ENCODE results near the gene ERI3.

Gene ERI3, protein sequence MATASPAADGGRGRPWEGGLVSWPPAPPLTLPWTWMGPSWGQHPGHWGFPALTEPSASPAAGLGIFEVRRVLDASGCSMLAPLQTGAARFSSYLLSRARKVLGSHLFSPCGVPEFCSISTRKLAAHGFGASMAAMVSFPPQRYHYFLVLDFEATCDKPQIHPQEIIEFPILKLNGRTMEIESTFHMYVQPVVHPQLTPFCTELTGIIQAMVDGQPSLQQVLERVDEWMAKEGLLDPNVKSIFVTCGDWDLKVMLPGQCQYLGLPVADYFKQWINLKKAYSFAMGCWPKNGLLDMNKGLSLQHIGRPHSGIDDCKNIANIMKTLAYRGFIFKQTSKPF

DNA sequence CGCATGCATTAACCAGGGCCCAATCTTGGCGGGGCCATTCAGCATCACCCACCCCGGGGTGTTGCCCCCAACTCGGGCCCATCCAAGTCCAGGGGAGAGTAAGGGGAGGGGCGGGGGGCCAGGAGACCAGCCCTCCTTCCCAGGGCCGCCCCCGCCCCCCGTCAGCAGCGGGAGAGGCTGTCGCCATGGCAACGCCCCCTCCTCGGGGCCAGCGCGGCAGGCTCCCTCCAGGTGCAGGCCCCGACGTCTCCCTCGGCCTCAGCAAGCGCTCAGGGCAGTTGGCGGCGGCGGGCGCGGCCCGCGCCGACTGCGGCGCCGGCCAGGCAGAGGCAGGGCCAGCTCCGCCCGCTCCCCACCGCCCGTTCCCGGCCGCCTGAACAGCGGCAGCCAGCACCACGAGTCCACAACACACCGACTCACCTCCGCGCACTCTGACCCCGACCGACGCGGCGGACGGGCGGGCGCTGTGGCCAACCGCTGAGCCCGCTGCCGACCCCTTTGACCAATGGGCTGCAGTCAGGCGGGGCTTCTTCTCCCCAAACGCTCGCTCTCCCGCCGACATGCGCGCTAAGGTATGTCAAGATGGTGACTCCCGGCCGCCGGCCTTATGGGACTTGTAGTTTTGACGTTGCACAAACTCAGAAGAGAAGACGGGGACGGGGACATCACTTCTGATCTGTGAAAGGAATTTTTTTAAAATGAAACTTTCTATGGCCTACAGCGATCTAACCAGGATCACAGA, at the start of gene ERI3:
Gene ERI3 (minus strand): TSS at position 418 of the 742 bp plus-strand sequence. CDS start 231 bp downstream, at position 187.
- peak; percentile 97 for DNase-seq

DNA sequence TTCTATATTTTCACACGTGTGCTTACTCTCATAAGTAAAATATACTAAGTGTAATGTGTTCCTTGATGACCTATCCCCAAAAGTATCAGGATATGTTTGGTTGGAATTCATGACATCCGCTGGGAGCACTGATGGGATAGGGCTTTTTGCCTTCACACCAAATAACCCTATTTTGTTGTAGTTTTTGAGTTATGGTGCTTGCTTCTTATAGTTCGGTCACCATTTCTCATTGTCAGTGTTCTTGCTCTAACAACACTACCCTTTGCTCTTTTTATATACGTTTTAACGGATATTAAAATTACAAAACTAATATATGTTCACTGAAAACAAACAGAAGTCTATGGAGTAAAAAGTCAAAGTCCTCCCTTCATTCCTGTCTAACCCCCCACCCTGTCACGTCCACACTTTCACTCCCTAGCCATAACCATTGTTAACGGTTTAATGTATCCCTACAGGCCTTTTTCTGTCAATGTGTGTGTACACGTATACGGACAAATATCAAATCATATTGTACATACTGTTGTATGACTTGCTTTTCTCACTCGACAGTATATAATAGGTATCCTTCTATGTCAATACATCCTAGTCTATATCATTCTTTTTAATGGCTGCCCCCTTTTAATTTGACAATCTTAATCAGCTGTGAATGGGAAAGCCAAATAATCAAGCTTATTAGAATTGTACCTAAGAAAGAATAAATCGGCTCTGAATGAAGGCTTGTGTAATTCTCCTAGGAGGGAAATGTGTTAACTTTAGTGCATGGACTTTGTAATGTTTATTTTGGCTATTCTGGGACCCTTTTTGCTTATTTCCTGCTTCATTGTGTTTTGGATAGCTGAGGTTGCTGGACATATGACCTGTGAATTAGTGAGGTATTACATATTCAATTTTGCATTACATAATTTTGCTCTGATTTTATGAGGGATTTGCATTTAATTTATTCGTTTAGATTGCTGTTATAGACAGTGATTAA, 46.5 kb upstream of the ERI3 start:
- DNase-seq = no peak

DNA sequence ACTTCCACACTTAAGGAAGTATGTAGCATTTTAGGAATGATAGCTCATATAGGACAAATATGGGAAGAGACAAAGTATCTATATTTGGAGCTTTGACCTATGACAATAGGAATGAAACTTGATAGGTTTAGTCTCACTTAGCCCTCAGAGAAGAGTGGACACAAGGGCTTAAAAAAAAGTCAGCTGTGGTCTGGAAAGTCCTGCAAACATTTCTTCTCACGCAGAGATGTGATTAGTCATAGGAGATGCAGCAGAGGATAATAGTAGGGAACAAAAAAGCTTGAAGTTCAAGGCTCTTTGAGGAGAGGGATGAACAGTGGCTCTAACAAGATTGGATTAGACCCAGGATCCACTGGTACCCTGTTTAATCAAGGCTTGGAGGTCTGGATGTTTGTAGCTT, 35.2 kb upstream of the ERI3 start:
- DNase-seq = no peak

DNA sequence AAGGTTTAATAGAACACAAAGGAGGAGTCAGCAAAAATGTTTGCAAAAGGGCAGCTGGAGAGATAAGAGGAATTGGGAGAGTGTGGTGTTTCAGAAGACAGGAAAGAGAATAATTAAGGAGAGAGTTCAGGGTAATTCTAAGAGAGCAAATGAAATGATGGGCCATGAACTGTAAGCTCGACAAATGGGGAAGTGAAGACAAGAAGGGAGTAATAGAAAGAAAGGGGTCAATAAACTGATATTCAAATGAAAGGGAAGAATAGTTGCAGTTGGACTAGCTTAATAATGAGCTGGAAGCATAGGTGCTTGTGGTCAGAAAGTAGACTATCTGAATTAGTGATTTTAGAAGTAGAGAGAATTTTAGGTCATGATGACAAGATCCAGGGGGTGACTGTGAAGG, 34.4 kb upstream of the ERI3 start:
- DNase-seq = no peak

DNA sequence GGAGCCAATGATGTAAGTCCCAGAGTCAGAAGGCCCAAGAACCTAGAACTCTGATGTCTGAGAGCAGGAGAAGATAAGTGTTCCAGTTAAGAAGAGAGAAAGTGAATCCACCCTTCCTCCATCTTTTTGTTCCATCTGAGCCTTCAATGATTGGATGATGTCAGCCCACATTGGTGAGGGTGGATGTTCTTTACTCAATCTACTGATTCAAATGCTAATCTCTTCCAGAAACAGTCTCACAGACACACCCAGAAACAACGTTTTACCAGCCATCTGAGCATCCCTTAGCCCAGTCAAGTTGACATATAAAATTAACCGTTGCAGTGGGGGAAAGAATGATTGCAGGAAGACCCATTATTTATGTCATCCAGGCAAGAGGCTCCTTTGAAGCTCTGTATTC, 33.5 kb upstream of the ERI3 start:
- no peak for DNase-seq

DNA sequence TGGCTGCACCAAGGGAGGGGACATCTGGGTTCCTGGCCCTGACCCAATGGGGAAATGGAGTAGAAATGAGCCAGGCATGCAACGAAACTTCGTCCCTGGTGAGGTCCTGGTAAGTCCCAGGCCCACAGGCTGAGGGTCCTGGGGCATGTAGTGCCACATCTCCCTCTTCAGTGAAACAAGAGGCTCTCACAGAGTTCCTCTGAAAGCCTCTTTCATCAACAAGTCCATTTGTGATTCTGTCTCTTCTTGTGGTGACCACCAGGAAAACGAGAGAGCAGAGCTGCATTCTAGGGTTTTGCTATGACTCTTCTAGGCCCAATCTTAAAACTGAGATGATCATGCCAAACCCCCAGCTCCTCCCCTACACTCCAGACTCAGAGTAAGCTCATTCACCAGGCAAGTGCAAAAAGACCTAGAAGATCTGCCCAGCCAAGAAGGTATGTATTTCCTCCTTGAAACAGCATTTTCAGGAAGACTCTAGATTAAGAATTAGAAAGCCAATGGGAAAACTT, 25.7 kb upstream of the ERI3 start:
- DNase-seq = no peak

DNA sequence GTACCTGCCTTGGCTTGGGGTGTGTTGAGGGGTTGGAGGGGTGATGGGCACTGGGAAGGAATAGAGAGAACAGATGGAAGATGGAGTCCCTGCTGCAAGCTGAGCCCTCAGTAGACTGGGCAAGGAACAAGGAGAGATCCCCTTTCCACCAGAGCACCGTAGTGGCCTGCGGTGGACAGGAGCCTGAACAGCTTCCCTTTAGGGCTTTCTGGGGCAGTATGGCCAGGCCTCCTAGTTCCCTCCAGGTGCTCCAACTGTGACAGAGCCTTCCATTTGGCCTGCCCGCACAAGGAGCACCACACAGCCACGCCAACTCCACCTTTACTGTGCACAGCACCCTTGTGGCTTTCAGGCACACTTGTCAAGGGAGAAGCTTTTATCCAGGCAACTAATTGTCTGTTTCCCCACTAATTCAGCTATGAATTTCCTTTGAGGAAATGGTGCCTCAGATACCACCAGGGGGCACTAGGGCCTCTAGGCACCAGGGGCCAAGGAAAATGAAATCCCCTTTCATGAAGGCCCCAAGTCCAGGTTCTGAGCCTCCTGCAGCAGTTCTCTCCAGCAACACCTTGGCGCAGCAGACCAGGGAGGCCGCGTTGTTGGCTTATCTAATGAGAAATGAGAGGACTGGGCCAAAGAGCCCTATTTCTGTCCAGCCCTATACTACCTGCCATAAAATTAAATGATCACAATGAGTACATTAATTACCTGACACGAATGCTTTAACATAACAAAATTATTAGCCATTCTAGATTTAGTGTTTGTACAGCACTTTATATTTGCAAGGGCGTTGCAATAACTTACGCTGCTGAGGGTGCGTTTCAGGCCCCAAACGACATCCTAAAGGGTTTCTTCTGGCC, 23.1 kb upstream of the ERI3 start:
- peak; percentile 39 to 47 for DNase-seq

DNA sequence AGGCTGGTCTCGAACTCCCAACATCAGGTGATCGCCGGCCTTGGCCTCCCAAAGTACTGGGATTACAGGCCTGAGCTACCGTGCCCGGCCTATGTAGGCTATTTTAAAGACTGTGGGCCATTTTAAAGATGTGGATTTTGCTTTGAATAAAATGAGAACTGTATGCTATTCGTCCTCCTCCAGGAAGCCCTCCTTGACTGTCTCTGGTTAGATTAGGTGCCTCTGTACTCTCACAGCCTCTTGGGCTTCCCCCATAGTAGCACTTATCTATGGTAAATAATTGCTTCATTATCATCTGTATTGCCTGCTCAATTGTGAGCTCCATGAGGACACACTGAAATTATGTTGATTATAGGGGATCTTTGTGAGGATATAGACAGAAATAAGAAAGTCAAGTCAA, 20.5 kb upstream of the ERI3 start:
- no peak for DNase-seq

DNA sequence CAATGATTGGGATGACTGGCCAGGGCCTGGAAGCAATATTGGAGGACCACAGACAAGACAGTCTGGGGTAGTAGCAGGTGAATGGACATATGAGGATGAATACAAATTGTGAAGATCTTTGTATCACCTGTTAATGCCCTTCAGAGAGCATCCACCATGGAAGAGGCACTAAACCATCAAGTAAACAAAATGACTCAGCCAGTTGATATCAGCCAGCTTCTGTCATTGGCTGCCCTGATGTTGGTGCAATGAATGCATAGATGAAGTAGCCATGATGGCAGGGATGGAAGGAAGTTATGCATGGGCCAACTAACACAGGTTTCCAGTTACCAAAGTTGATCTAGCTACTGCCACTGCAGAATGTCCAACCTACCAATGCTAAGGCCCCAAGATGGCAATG, 16.1 kb upstream of the ERI3 start:
- DNase-seq = no peak

DNA sequence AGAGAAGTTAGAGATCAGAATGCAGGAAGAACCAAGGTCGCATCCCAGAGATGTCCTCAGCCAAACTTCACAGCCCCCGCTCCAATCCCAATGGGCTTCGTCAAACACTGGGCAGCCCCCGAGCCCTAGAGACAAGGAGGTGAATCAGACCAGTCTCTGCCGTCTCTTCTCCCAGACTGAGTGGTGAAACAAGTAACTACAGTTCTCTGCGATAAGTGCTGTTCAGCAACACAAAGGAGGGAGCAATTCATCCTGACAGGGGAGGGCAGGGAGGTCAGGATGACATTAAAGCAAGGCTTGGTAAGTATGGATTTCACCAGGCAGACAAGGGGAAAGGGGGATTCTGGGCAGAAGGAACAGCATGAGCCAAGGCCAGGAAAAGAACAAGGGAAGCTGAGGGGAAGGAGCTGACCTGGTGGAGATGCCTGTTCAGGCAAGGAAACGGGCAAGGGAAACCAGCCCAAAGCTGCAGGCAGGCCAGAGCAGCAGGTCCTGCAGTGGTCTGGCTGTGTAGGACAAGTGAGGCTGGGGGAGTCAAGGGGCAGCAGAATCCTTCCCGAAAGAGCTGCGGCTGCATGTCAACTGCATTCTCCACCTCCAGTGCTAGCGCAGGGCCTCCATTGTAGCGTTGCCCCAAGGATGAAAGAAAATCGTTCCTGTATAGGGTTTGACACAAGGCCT, 13.6 kb upstream of the ERI3 start:
- no peak for DNase-seq

DNA sequence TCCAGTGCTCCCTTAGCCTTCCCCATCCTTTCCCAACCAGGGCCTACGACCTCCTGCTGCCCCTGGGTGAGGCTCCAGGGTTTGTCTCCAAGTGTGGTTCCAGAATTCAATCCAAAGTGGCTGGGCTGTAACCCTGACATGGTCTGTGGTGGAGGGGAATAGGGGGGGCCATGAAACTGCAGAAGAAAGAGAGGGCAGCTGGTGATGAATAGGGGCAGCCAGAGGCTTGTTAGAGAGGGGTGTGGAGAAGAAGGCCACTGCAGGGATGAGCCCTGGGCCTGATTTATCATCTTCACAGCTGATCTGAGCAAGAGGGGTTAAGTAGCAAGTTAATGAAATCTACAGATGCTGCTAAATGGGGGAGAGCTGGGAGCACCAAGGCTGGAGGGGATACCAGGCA, 12.9 kb upstream of the ERI3 start:
- no peak for DNase-seq

DNA sequence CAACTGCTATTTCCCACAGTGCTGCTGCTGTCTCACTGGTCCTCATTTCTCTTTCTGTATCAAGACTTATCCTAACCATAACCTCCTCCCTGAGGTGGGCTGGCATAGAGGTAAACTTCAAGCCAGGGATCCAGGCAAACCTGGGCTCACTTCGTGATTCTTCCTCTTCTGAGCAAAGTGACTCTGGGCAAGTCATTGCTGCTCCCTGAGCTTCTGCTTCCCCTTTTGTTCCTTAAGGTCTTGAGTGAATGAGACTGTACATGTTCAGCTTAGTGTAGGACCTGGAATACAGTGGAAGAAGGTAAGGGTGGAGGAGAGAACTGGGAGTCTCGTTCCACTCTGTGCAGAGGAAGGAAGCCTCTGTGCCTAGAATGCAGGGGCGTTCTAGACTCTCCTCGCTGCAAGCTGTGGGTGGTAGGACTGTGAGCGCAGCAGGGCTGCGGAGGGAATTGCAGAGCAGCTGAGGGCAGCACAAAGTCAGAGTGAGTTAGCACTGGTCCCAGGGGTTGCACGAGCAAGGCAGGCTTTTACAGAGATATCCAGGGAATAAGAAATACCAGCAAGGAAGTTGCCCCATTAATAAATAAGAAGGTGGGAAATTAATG, 11.4 kb upstream of the ERI3 start:
- no peak for DNase-seq

DNA sequence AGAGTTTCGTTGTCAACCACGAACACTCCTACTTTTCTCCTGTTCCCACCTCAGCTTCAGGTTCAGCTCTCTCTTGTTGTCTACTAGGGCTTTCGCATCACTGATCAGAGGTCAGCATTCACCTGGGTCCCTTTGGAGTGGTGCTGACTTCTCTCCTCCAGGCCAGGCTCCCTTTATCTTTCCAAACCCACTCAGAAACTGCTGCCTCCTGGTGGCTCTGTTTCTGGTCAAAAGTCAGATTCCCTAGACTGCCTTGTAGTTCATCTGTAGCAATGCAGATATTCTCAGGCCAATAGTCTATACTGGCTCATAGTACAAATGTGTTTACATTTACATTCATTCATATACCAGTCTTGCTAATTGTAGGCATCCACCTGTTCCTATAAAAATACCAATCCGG, 6.4 kb upstream of the ERI3 start:
- no peak for DNase-seq

DNA sequence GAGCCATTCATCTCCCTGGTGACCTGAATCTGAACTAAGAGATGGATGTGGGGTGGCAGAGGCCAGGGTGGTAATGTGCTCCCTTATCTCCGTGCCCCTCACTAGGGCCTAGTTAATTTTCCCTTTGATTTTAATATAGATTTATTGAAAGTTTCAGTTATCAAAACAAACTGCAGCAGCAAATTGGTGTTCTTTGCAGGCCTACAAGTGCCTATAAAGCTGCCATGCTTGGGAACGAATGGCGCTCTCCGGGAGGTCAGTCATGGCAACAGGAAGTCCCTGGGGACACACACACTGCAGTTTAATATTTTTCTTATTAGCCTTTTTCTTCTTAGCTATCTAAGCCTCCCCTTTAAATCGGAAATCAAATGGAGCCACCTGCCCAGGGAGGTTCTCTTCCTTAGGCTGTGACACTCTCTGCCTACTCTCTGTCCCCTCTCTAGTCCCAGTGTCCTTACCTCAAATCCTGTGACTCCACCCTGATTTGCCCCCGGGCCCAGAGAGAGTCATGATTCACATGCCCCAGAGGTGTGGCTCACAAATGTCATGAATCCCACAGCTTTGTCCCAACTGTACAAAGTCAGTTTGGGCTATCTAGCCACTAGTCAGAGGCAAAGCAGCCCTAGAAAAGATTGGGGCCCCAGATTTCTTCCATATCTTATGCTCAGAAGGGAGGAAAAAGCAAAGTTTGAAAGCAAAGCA, 4.3 kb upstream of the ERI3 start:
- DNase-seq = no peak

DNA sequence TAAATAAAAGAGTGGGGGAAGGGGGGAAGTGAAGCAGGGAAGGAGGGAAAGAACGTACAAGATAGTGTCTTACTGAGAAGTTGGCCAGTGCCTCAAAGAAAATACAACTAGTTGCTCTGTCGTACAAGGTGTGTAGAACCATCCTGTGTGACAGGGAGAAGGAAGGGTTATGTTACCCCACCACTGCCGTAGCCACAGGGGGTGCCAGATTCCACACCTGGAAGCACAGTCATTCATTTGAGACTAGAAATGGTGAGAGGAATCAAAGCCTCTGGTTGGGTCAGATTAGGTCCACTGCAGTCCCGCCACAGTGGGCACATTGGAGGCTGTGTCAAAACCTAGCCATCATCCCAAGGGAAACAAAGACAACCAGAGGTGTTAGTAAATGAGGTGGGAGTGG, 2.7 kb upstream of the ERI3 start:
- DNase-seq = no peak

DNA sequence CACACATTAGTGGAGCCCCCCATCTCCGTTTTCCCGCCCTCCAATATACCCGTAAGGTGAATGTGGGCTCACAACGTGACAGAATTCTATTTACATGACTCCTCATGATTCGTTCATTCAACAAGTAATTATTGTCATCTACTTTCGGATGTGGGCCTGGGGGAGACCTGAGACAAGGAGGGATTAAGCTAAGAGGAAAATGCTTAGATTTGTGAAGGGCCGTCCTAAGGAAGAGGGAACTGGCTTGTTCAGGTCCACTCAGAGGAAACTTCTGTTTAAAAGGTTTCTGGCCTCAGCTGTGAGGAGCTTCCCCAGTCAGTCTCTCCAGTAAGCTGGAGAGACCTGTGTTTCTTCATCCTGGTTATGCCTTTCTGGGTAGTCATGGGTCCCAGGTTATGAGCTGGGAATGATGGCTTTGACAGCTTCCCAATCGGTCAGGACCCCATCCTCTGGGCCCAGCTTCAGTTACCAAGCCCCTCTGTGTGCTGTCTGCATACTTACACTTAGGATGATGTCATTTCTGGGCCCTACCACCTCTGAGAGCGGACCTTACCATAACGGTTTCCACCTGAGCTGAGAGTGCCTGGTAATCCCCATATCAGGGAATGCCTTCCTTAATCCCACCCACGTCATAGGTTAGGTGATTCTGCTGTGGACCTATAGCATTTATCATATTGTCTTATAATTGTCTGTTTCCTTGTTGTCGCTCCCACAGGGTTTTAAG, 687 bp upstream of the ERI3 start:
- no peak for DNase-seq

DNA sequence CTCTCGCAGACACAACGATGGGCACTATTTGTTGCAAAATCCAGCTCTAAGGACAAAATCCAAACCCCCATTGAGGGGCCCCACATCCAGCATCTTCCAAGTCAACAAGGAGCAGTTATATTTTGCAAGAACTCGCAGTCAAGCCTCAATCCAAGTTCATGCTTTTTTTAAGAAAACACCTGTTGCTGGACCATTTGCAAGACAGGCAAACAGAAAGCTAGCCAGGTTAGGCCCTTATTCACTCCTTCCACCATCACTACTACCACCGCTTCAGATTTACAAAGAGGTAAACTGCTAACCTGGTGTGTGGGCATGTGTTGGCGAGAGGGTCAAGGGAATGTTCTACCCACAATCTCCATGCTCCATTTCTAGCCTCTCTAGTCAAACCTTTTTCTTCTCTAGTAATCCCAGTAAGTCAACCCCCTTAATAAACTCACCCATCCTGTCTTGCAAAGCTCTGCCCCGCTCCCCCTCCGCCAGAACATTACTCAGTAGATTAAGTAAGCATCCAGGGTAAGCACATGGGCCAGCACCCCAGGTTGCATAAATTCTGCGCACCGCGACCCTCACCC, 703 bp downstream of the ERI3 start:
- no peak for DNase-seq

DNA sequence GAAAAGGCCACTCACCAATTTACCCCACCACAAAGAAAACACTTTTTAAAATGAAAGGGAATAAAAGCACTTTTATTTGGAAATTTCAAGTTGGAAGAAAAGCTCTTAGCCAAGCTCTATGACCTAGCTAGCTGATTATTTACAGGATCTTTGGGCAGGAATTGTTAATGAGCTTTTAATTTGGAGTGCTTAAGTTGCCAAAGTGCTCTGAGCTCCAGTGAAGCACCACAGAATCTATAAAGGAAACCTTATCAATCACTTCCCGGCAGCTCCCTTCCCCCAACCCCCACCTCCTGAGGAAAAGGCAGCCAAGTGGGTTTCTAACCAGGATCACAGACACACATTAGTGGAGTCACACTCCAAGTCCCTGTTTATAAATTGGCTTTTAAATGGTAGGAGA, 1.5 kb downstream of the ERI3 start:
- DNase-seq = no peak

DNA sequence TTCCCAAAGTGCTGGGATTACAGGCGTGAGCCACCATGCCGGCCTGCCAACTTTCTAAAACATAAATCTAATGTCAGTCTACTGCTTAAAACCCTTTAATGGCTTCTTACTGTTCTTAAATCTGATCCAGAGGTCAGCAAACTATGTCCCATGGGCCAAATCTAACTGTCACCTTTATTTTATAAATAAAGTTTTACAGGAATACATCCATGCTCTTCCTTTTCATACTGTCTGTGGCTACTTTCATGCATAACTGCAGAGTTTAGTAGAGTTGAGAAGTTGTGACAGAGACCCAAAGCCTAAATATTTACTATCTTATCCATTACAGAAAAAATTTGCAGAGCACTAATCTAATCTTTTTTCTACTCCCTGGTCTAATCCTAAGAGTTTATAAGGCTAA, 3.8 kb downstream of the ERI3 start:
- DNase-seq = no peak

All from CD4-positive, alpha-beta T cell treated with Interleukin-4 for 1 hour (primary cell).